ENCODE measurements around the gene SNTG2.

SNTG2 gene

GRCh38 chr2:1236606-1237005, 286.0 kb downstream of the SNTG2 start:
- no peaks in the 10 kb centered on the region for H3K27me3 ChIP-seq (ENCODE audit: control insufficient read depth in 3 of 3, insufficient read depth in 3 of 3, low read depth in 1 of 3, low read length in 3 of 3)
- no CpG with 5 or more reads among the region's 1 CpG for WGBS, 2 donors (ENCODE audit: extremely low coverage in 2 of 2, insufficient read length in 2 of 2, insufficient replicate concordance in 1 of 2)
- H3K14ac ChIP-seq (ENCODE audit: low read length): no peak overlapping the region

GRCh38 chr2:1237783-1238182, 287.1 kb downstream of the SNTG2 start:
- no peak overlapping the region for H3K4me2 ChIP-seq (ENCODE audit: insufficient read depth, low read length, poor library complexity, severe bottlenecking)
- H3K4ac ChIP-seq (ENCODE audit: low read length): no peak overlapping the region
- H3K9me3 ChIP-seq (replicated peaks in 1 of 2; ENCODE audit: control insufficient read depth in 2 of 2, insufficient read depth in 1 of 2, low read depth in 1 of 2, low read length in 2 of 2): peaks cover 0 to under 1% of the 10 kb centered on the region in 2 donors
- H2BK120ac ChIP-seq (ENCODE audit: low read depth, low read length): no peak overlapping the region
- no peak overlapping the region for H3K23ac ChIP-seq (ENCODE audit: low read depth, low read length, poor library complexity)
- H4K91ac ChIP-seq (ENCODE audit: low read depth, low read length, poor library complexity): no peak overlapping the region
- H2BK15ac ChIP-seq (ENCODE audit: low read length): no peak overlapping the region
- H3K36me3 ChIP-seq (replicated peaks in 1 of 2; ENCODE audit: control insufficient read depth in 2 of 2, insufficient read depth in 2 of 2, low read length in 2 of 2): no peaks in the 10 kb centered on the region
- H3K14ac ChIP-seq (ENCODE audit: low read length): peak overlapping the region; percentile 47
- no peak overlapping the region for H2BK12ac ChIP-seq (ENCODE audit: low read length)
- H2AK5ac ChIP-seq (ENCODE audit: low read depth, low read length): no peak overlapping the region
- no peaks in the 10 kb centered on the region for H3K27me3 ChIP-seq (ENCODE audit: control insufficient read depth in 3 of 3, insufficient read depth in 3 of 3, low read depth in 1 of 3, low read length in 3 of 3)
- peaks cover 3% of the 10 kb centered on the region for H3K79me1 ChIP-seq (ENCODE audit: low read depth, low read length)
- H3K4me1 ChIP-seq (ENCODE audit: control insufficient read depth in 2 of 2, insufficient read depth in 1 of 2, low read depth in 1 of 2, low read length in 2 of 2): no peaks in the 10 kb centered on the region
- WGBS, 2 donors (ENCODE audit: extremely low coverage in 2 of 2, insufficient read length in 2 of 2, insufficient replicate concordance in 1 of 2): no CpG with 5 or more reads among the region's 18 CpGs
- H3K4me3 ChIP-seq (ENCODE audit: low read length in 2 of 2): no peak overlapping the region
- H3K27ac ChIP-seq (replicated peaks; ENCODE audit: low read length): no peak overlapping the region
- H3K9ac ChIP-seq (ENCODE audit: low read depth, low read length, poor library complexity): no peak overlapping the region
- H2AFZ ChIP-seq (ENCODE audit: low read length): no peak overlapping the region
- no peak for DNase-seq (ENCODE audit: low spot score)
- H2BK5ac ChIP-seq (ENCODE audit: low read length): no peak overlapping the region
- no peak overlapping the region for H4K8ac ChIP-seq (ENCODE audit: low read depth, low read length)
- H3K18ac ChIP-seq (ENCODE audit: low read length): no peak overlapping the region

More at GRCh38 chr2:1236606-1237005, 286.0 kb downstream of the SNTG2 start:
- Histone ChIP-seq H2BK120ac (ENCODE audit: low read depth, low read length) (no peak overlapping the region), H3K9me3 (replicated peaks in 1 of 2; ENCODE audit: control insufficient read depth in 2 of 2, insufficient read depth in 1 of 2, low read depth in 1 of 2, low read length in 2 of 2) (peaks cover 0 to 1% of the 10 kb centered on the region in 2 donors), H3K23ac (ENCODE audit: low read depth, low read length, poor library complexity) (no peak overlapping the region), H3K4ac (ENCODE audit: low read length) (no peak overlapping the region), H3K27ac (replicated peaks; ENCODE audit: low read length) (no peak overlapping the region), H3K36me3 (replicated peaks in 1 of 2; ENCODE audit: control insufficient read depth in 2 of 2, insufficient read depth in 2 of 2, low read length in 2 of 2) (no peaks in the 10 kb centered on the region), H4K91ac (ENCODE audit: low read depth, low read length, poor library complexity) (no peak overlapping the region), H2BK5ac (ENCODE audit: low read length) (no peak overlapping the region), H2BK12ac (ENCODE audit: low read length) (no peak overlapping the region), H3K9ac (ENCODE audit: low read depth, low read length, poor library complexity) (no peak overlapping the region), H2BK15ac (ENCODE audit: low read length) (no peak overlapping the region), H3K79me1 (ENCODE audit: low read depth, low read length) (peaks cover 3% of the 10 kb centered on the region), H4K8ac (ENCODE audit: low read depth, low read length) (no peak overlapping the region), H2AFZ (ENCODE audit: low read length) (no peak overlapping the region), H2AK5ac (ENCODE audit: low read depth, low read length) (no peak overlapping the region), H3K4me1 (ENCODE audit: control insufficient read depth in 2 of 2, insufficient read depth in 1 of 2, low read depth in 1 of 2, low read length in 2 of 2) (no peaks in the 10 kb centered on the region), H3K18ac (ENCODE audit: low read length) (no peak overlapping the region), H3K4me3 (ENCODE audit: low read length in 2 of 2) (no peak overlapping the region), H3K4me2 (ENCODE audit: insufficient read depth, low read length, poor library complexity, severe bottlenecking) (no peak overlapping the region)
- DNase-seq (ENCODE audit: low spot score): no peak

DNA sequence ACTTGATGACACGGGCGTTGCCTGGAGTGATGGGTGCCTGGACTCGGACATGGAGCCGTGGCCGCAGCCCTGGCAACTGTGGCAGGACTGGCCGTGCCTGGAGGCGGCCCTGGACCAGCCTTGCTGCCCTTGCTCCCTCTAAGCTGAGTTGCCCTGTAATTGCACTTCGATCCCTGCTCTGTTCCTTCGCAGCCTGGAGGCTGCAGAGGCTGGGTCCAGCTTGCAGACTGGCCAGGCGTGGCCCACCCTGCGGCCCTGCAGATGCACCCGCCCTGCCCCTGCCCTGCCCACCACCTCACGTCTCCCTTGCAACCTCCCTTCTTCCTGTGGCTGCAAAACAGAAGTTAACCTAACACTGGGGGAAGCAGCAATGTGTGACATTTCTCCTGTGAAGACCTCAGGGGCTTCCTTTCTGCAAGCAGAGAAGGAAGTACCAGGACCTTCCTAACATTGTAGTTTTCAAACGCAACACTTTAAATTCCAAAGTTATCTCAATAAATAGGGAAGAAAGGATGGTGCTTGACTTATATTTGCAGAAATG, 288.0 kb downstream of the SNTG2 start:
- H3K4me3 ChIP-seq (ENCODE audit: low read length in 2 of 2): no peak overlapping the region

GRCh38 chr2:1245193-1245592, 294.5 kb downstream of the SNTG2 start:
- H3K27ac ChIP-seq (replicated peaks; ENCODE audit: low read length): no peak overlapping the region
- H3K23ac ChIP-seq (ENCODE audit: low read depth, low read length, poor library complexity): no peak overlapping the region
- H3K79me1 ChIP-seq (ENCODE audit: low read depth, low read length): no peaks in the 10 kb centered on the region
- no peak overlapping the region for H4K8ac ChIP-seq (ENCODE audit: low read depth, low read length)
- no peaks in the 10 kb centered on the region for H3K4me1 ChIP-seq (ENCODE audit: control insufficient read depth in 2 of 2, insufficient read depth in 1 of 2, low read depth in 1 of 2, low read length in 2 of 2)
- no peak overlapping the region for H3K18ac ChIP-seq (ENCODE audit: low read length)
- H3K36me3 ChIP-seq (replicated peaks in 1 of 2; ENCODE audit: control insufficient read depth in 2 of 2, insufficient read depth in 2 of 2, low read length in 2 of 2): no peaks in the 10 kb centered on the region
- H3K9me3 ChIP-seq (replicated peaks in 1 of 2; ENCODE audit: control insufficient read depth in 2 of 2, insufficient read depth in 1 of 2, low read depth in 1 of 2, low read length in 2 of 2): no peaks in the 10 kb centered on the region
- H3K27me3 ChIP-seq (ENCODE audit: control insufficient read depth in 3 of 3, insufficient read depth in 3 of 3, low read depth in 1 of 3, low read length in 3 of 3): no peaks in the 10 kb centered on the region
- H2BK15ac ChIP-seq (ENCODE audit: low read length): no peak overlapping the region
- no peak for DNase-seq (ENCODE audit: low spot score)
- no CpG with 5 or more reads among the region's 2 CpGs for WGBS, 2 donors (ENCODE audit: extremely low coverage in 2 of 2, insufficient read length in 2 of 2, insufficient replicate concordance in 1 of 2)
- no peak overlapping the region for H2BK5ac ChIP-seq (ENCODE audit: low read length)
- no peak overlapping the region for H3K4me3 ChIP-seq (ENCODE audit: low read length in 2 of 2)
- no peak overlapping the region for H4K91ac ChIP-seq (ENCODE audit: low read depth, low read length, poor library complexity)
- no peak overlapping the region for H2BK120ac ChIP-seq (ENCODE audit: low read depth, low read length)
- H2AK5ac ChIP-seq (ENCODE audit: low read depth, low read length): no peak overlapping the region
- no peak overlapping the region for H3K9ac ChIP-seq (ENCODE audit: low read depth, low read length, poor library complexity)
- H2BK12ac ChIP-seq (ENCODE audit: low read length): no peak overlapping the region
- no peak overlapping the region for H3K4me2 ChIP-seq (ENCODE audit: insufficient read depth, low read length, poor library complexity, severe bottlenecking)
- no peak overlapping the region for H2AFZ ChIP-seq (ENCODE audit: low read length)
- H3K14ac ChIP-seq (ENCODE audit: low read length): no peak overlapping the region
- H3K4ac ChIP-seq (ENCODE audit: low read length): no peak overlapping the region

More for the DNA sequence above, 288.0 kb downstream of the SNTG2 start:
- no peaks in the 10 kb centered on the region for H3K9me3 ChIP-seq (replicated peaks in 1 of 2; ENCODE audit: control insufficient read depth in 2 of 2, insufficient read depth in 1 of 2, low read depth in 1 of 2, low read length in 2 of 2)
- H2AK5ac ChIP-seq (ENCODE audit: low read depth, low read length): no peak overlapping the region
- no peak overlapping the region for H2BK5ac ChIP-seq (ENCODE audit: low read length)
- H2AFZ ChIP-seq (ENCODE audit: low read length): no peak overlapping the region
- no peak overlapping the region for H2BK15ac ChIP-seq (ENCODE audit: low read length)
- peak overlapping the region; percentile 76 for H3K18ac ChIP-seq (ENCODE audit: low read length)
- peak overlapping the region; percentile 77 for H3K9ac ChIP-seq (ENCODE audit: low read depth, low read length, poor library complexity)
- peak overlapping the region; percentile 37 for H3K4ac ChIP-seq (ENCODE audit: low read length)
- no peak for DNase-seq (ENCODE audit: low spot score)
- peak overlapping the region; percentile 89 for H3K14ac ChIP-seq (ENCODE audit: low read length)
- WGBS, 2 donors (ENCODE audit: extremely low coverage in 2 of 2, insufficient read length in 2 of 2, insufficient replicate concordance in 1 of 2): 100% methylated on average over 1 of the region's 14 CpGs; no CpG with 5 or more reads in 1 of the 2 donors
- H3K23ac ChIP-seq (ENCODE audit: low read depth, low read length, poor library complexity): peak overlapping the region; percentile 85
- no peaks in the 10 kb centered on the region for H3K4me1 ChIP-seq (ENCODE audit: control insufficient read depth in 2 of 2, insufficient read depth in 1 of 2, low read depth in 1 of 2, low read length in 2 of 2)
- H3K36me3 ChIP-seq (replicated peaks in 1 of 2; ENCODE audit: control insufficient read depth in 2 of 2, insufficient read depth in 2 of 2, low read length in 2 of 2): no peaks in the 10 kb centered on the region
- H2BK12ac ChIP-seq (ENCODE audit: low read length): no peak overlapping the region
- no peak overlapping the region for H3K4me2 ChIP-seq (ENCODE audit: insufficient read depth, low read length, poor library complexity, severe bottlenecking)
- H4K91ac ChIP-seq (ENCODE audit: low read depth, low read length, poor library complexity): no peak overlapping the region
- H2BK120ac ChIP-seq (ENCODE audit: low read depth, low read length): no peak overlapping the region
- H3K27me3 ChIP-seq (ENCODE audit: control insufficient read depth in 3 of 3, insufficient read depth in 3 of 3, low read depth in 1 of 3, low read length in 3 of 3): no peaks in the 10 kb centered on the region
- H3K79me1 ChIP-seq (ENCODE audit: low read depth, low read length): peaks cover 3% of the 10 kb centered on the region
- H4K8ac ChIP-seq (ENCODE audit: low read depth, low read length): no peak overlapping the region
- no peak overlapping the region for H3K27ac ChIP-seq (replicated peaks; ENCODE audit: low read length)
